ENCODE measurements around the gene RPL10.

GRCh38 chrX:154374313-154375155 lies 23.6 kb upstream of the RPL10 start, which contains the start of gene FLNA:
- TF ChIP-seq RAD21 (conservative IDR thresholded peaks at IDR 0.05) = no peak
- TF ChIP-seq POLR2AphosphoS5 (IDR thresholded peaks at IDR 0.05) = no peak

Measured in neural cell (in vitro differentiated cells).